Spleen (tissue), 11 donors: Measurements from ENCODE around the gene F8. TPM values are rescaled to one million over a fixed set of nuclear protein-coding genes. Genes with fewer than 3 reads are reported as not detected.

Experiments used
- DNase-seq: peaks from one replicate; pipeline ENCODE4 v3.0.0-alpha.2; 2020
- H3K27ac ChIP-seq, 8 donors: fragments of 200-600 bp; sonication (generic) in 7 of 8; 1 replicate in 4 of 8; 2 replicates in 4 of 8; pipeline versions ENCODE4 v1.5.0 to v1.8.0; 2016 to 2021; ENCODE audit warnings: inconsistent platforms in 4 of 8, mild to moderate bottlenecking in 4 of 8, moderate library complexity in 1 of 8
- H3K27me3 ChIP-seq, 7 donors: fragments of 200-600 bp; sonication (generic) in 6 of 7; replicated peaks in 1 of 7; 1 replicate in 4 of 7; 2 replicates in 3 of 7; pipeline versions ENCODE4 v1.5.0 to v1.8.0; 2016 to 2021; ENCODE audit warnings: inconsistent platforms in 3 of 7, mild to moderate bottlenecking in 1 of 7
- H3K36me3 ChIP-seq, 6 donors: fragments of 200-600 bp; sonication (generic) in 5 of 6; 1 replicate in 4 of 6; 2 replicates in 2 of 6; pipeline versions ENCODE4 v1.5.0 to v1.8.0; 2016 to 2021; ENCODE audit warnings: inconsistent platforms in 2 of 6
- H3K4me1 ChIP-seq, 6 donors: fragments of 200-600 bp; sonication (generic) in 5 of 6; 1 replicate in 3 of 6; 2 replicates in 3 of 6; pipeline versions ENCODE4 v1.5.0 to v1.8.0; 2016 to 2021; ENCODE audit warnings: inconsistent platforms in 3 of 6
- H3K4me3 ChIP-seq, 8 donors: fragments of 200-600 bp; sonication (generic) in 7 of 8; 1 replicate in 4 of 8; 2 replicates in 4 of 8; pipeline versions ENCODE4 v1.5.0 to v1.8.0; 2016 to 2021; ENCODE audit warnings: inconsistent platforms in 4 of 8, mild to moderate bottlenecking in 4 of 8, moderate library complexity in 2 of 8
- H3K9me3 ChIP-seq, 8 donors: fragments of 200-600 bp; sonication (generic) in 7 of 8; 1 replicate in 4 of 8; 2 replicates in 4 of 8; pipeline versions ENCODE4 v1.5.0 to v1.8.0; 2016 to 2021; ENCODE audit warnings: inconsistent platforms in 4 of 8
- POLR2A ChIP-seq, 3 donors: fragments of 450-650 bp; IDR thresholded peaks; one replicate each; pipeline ENCODE4 v1.5.1; 2017; ENCODE audit warnings: antibody characterized with exemption in 3 of 3, mild to moderate bottlenecking in 1 of 3
- POLR2AphosphoS5 ChIP-seq, 3 donors: sonication (generic); formaldehyde crosslinking; IDR thresholded peaks; one replicate each; pipeline ENCODE4 v1.5.1; 2017; ENCODE audit warnings: antibody characterized with exemption in 3 of 3
- WGBS, 5 donors: extraction: QIAGEN DNeasy Blood & Tissue Kit in 3 of 5; methylation state at CpG; one replicate each; pipeline versions ENCODE4 v1.1.5 to v1.1.7; 2013 to 2018; 5-methylcytosine and 5-hydroxymethylcytosine counted together
- intact Hi-C: fragments of 100-400 bp; cut with DNase I; formaldehyde crosslinking; loops from one replicate; pipeline ENCODE4 v1.15.0; 2023; ENCODE audit warnings: low total_unique reads
- polyA plus RNA-seq, 3 donors: library from polyadenylated mRNA; stranded (reverse); fragments of 200-250 nt; gene quantifications; one replicate each; pipeline ENCODE4 v1.2.1, GENCODE V29; 2013
- total RNA-seq, 7 donors: library from RNA; depleted of rRNA in 3 of 7; stranded (reverse); fragments of >200 nt in 3 of 7; fragmentation: NEBNext Ultra II Directional in 4 of 7; extraction: Animal tissue kit (Norgen Biotek cat#: 25700) in 4 of 7; gene quantifications; one replicate each; pipeline versions ENCODE4 v1.1.0 to v1.2.1, GENCODE V29; 2016 to 2021
- TF ChIP-seq, protein P1 (sequence below), 11 experiments: fragments of 200-600 bp in 7 of 11; fragments of 450-650 bp in 4 of 11; sonication (generic) in 4 of 11; IDR thresholded peaks in 8 of 11; conservative IDR thresholded peaks in 3 of 11; 1 replicate in 7 of 11; 2 replicates in 4 of 11; pipeline versions ENCODE4 v1.4.0 to v1.8.0; 2016 to 2021; ENCODE audit warnings: antibody characterized with exemption in 11 of 11, inconsistent platforms in 4 of 11, mild to moderate bottlenecking in 1 of 11
- donor health status: healthy with polysubstance abuse.
- donor health status: DM: no; HTN: no; CAD: no; lungs with moderate emphysema.
- donor health status: DM: no; HTN: no; CAD: no.
- donor health status: Bipolar disorder and iron deficiency.
- donor health status: healthy.
- donor health status: DM: no; HTN: no; CAD: no.
- donor health status: DM: yes; HTN: yes; CAD: no.

The F8 gene
- total and polyA plus RNA-seq, 10 donors = 3.4 to 135 (median 67.9) TPM

DNA sequence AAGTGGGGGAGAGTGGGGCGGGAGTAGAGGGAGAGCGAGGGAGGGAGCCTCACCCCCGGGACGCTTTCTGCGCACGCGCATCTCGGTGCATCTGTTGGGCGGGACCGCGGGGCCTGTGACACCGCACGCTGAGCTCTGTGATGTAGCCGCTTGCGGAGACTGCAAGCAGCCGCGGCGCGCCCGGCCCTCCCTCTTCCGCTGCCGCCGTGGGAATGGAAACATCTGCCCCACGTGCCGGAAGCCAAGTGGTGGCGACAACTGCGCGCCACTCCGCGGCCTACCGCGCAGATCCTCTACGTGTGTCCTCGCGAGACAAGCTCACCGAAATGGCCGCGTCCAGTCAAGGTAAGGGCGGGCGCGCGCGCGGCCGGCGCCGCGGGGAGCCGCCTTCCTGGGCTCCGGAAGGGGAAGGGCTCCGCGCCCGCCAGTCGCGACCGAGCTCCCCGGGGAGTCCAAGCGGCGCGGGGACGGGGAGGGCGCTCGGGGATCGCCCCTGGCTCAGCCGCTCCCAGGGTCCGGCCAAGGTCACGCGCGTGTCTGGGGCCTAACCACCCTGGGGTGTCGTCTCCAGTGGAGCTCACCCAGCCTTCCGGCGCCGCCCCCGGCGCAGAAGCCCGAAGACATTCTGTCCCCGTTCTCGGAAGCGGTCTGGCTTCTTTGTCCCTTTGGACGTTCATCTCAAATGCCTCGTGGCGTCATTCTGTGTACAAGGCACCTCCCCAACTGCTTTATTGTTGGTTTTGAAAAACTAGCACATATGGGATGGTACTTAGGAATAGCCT, 4.4 kb upstream of the F8 start, which contains the start of gene FUNDC2:
Gene FUNDC2 (plus strand): TSS at position 118 of the 782 bp plus-strand sequence. CDS start 95 bp downstream, at position 213.
- Histone ChIP-seq H3K9me3 (no peaks in the 10 kb centered on the region), H3K36me3 (no peaks in the 10 kb centered on the region), H3K27ac (peak within 1 kb of the TSS; percentile 84 to 97 (median 96)), H3K4me1 (peaks cover 0 to 29% (median 14%) of the 10 kb centered on the region in 6 donors), H3K27me3 (no peaks in the 10 kb centered on the region), H3K4me3 (peak within 1 kb of the TSS; percentile 46 to 76 (median 51))
- intact Hi-C loops = no loop called here
- 0 to 62% (median 3%) methylated on average over 15 to 82 of the region's 82 CpGs for WGBS, 5 donors
- TF ChIP-seq, protein P1, sequence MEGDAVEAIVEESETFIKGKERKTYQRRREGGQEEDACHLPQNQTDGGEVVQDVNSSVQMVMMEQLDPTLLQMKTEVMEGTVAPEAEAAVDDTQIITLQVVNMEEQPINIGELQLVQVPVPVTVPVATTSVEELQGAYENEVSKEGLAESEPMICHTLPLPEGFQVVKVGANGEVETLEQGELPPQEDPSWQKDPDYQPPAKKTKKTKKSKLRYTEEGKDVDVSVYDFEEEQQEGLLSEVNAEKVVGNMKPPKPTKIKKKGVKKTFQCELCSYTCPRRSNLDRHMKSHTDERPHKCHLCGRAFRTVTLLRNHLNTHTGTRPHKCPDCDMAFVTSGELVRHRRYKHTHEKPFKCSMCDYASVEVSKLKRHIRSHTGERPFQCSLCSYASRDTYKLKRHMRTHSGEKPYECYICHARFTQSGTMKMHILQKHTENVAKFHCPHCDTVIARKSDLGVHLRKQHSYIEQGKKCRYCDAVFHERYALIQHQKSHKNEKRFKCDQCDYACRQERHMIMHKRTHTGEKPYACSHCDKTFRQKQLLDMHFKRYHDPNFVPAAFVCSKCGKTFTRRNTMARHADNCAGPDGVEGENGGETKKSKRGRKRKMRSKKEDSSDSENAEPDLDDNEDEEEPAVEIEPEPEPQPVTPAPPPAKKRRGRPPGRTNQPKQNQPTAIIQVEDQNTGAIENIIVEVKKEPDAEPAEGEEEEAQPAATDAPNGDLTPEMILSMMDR (IDR thresholded peaks at IDR 0.05 in 8 of 11, conservative IDR thresholded peaks at IDR 0.05 in 3 of 11) = peak in 1 of 11 experiments; percentile 29
- TF ChIP-seq POLR2AphosphoS5 (IDR thresholded peaks at IDR 0.05) (peak; percentile 72 to 93 (median 89)), POLR2A (IDR thresholded peaks at IDR 0.05) (peak in 2 of 3 donors; percentile 19 to 80)
- DNase-seq = peak; percentile 98

DNA sequence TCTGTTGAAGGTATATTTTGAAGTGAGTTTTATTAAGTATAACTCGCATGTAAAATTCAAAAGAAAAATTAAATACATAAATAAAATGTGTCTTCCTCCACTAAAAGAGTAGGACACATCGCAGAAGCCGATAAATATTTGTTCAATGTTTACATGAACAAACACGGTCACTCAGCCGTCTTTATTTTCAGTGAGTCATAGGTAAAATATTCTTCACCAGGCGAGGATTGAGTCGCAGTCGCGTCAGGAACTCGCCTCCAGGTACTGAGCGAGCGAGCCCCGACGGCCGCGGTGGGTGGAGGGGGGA, 3.9 kb upstream of the F8 start:
- H3K4me1 ChIP-seq = peaks cover 0 to 27% (median 14%) of the 10 kb centered on the region in 6 donors
- H3K27ac ChIP-seq = peak overlapping the region; percentile 84 to 97 (median 96)
- WGBS, 5 donors = 0 to 52% (median 1%) methylated on average over 16 of the region's 16 CpGs
- H3K27me3 ChIP-seq = no peaks in the 10 kb centered on the region
- intact Hi-C loops = no loop called here
- H3K9me3 ChIP-seq = no peaks in the 10 kb centered on the region
- peak overlapping the region in 7 of 8 donors; percentile 12 to 76 (median 52) for H3K4me3 ChIP-seq
- no peak for DNase-seq
- no peaks in the 10 kb centered on the region for H3K36me3 ChIP-seq
- TF ChIP-seq, protein P1 (IDR thresholded peaks at IDR 0.05 in 8 of 11, conservative IDR thresholded peaks at IDR 0.05 in 3 of 11) = no peak
- TF ChIP-seq POLR2A (IDR thresholded peaks at IDR 0.05) (no peak), POLR2AphosphoS5 (IDR thresholded peaks at IDR 0.05) (no peak)

DNA sequence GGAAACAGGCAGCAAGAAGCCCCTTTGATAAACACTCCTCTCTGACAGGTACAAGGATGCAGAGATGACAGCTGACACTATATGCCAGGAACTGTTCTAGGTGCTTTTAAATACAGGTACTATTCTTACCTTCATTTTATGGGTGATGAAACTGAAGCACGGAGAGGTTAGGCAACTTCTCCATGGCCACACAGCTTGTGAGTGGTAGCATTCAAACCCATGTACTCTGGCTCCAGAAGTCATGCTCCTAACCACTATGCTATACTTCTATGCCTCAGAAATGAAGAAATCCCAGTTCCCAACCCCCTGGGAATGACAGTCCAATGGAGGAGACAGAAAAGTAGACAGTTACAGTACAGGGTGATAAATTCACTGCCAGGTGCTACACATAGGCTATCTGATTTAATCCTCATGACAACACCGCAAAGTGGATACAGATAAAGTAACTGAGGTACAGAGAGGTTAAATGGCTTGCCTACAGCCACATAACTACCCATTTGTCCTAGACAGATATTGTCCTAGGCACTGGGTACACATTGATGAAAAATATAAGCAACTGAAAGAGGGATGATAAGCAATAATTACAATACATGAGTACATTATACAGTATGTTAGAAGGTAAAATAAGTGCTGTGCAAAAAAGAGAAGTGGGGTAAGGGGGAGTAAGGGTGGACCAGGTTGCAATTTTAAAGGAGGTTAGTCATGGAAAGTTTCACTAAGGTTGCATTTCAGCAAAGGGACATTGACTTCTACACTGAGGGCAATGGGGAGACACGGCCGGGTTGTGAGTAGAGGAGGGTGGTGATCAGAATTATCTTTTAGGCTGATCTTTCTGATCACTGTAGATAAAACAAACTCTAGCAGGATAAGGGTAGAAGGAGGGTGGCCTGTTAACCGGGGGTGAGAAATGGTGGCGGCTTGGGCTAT, 1.6 kb upstream of the F8 start:
- intact Hi-C loops = no loop called here
- no peak for DNase-seq
- no peaks in the 10 kb centered on the region for H3K36me3 ChIP-seq
- H3K9me3 ChIP-seq = no peaks in the 10 kb centered on the region
- no peak overlapping the region for H3K27ac ChIP-seq
- 82 to 94% (median 87%) methylated on average over 6 of the region's 6 CpGs for WGBS, 5 donors
- no peak overlapping the region for H3K4me3 ChIP-seq
- no peaks in the 10 kb centered on the region for H3K27me3 ChIP-seq
- TF ChIP-seq, protein P1 (IDR thresholded peaks at IDR 0.05 in 8 of 11, conservative IDR thresholded peaks at IDR 0.05 in 3 of 11) = no peak
- TF ChIP-seq POLR2A (IDR thresholded peaks at IDR 0.05) (no peak), POLR2AphosphoS5 (IDR thresholded peaks at IDR 0.05) (no peak)
- H3K4me1 ChIP-seq = peaks cover 0 to 21% (median 13%) of the 10 kb centered on the region in 6 donors
